ENCODE measurements around the gene ZNF558. TPM values are rescaled to one million over a fixed set of nuclear protein-coding genes. Genes with fewer than 3 reads are reported as not detected.
"Not testable (repeated sequence)": the region's sequence is repeated elsewhere in the genome, so short reads cannot be mapped to it uniquely, and the experiment has no call there.

ZNF558 gene
- total RNA-seq, 1 experiment from 2014 or later: 3.0 TPM

- H3K4me3 Mint-ChIP-seq: no peak overlapping the region
- ChIA-PET POLR2A (no interaction called here), CTCF (no interaction called here)
- TF ChIP-seq TEAD1 (CRISPR knock-in tag; IDR thresholded peaks at IDR 0.05) (no peak), HMGA2 (CRISPR knock-in tag; IDR thresholded peaks at IDR 0.05) (no peak), ZBTB21 (CRISPR knock-in tag; IDR thresholded peaks at IDR 0.05; ENCODE audit: borderline replicate concordance) (no peak)
- ATAC-seq (no peak), DNase-seq (ENCODE audit: low spot score) (no peak)
- H3K27me3 Mint-ChIP-seq (ENCODE audit: low read depth): peaks cover 3% of the 10 kb centered on the region; the same call in 1 of the 2 replicates
- H3K27ac Mint-ChIP-seq: no peak overlapping the region
- peaks cover 34% of the 10 kb centered on the region for H3K36me3 Mint-ChIP-seq
- H3K4me1 Mint-ChIP-seq: no peaks in the 10 kb centered on the region
- H3K9me3 Mint-ChIP-seq: peaks cover 45% of the 10 kb centered on the region
Observed at GRCh38 chr19:8794823-8795222, 37.3 kb downstream of the ZNF558 start.

DNA sequence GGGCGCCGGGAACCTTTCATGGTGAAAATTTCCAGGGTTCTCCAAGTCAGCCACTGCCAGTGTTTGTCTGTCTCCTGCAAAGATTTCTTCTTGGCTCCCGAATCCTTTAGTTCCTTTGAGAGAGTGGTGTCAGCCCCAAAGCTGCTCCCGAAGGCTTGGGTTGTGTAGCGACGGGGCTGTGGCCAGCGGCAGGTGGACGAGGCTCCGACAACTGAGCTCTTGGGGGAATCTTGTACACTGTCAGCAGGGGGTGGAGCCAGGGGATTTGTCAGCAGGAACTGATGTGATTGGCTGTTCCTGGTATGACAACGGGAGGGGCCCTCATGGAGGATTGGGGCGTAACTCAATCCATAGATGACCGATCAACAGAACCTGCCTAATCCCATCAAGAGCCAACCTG is 58.5 kb downstream of the ZNF558 start:
- H3K36me3 Mint-ChIP-seq; H3K9me3 Mint-ChIP-seq; H3K4me3 Mint-ChIP-seq; H3K4me1 Mint-ChIP-seq; ATAC-seq; CTCF ChIA-PET; H3K27ac Mint-ChIP-seq; POLR2A ChIA-PET; DNase-seq (ENCODE audit: low spot score); H3K27me3 Mint-ChIP-seq (ENCODE audit: low read depth): not testable (repeated sequence)

DNA sequence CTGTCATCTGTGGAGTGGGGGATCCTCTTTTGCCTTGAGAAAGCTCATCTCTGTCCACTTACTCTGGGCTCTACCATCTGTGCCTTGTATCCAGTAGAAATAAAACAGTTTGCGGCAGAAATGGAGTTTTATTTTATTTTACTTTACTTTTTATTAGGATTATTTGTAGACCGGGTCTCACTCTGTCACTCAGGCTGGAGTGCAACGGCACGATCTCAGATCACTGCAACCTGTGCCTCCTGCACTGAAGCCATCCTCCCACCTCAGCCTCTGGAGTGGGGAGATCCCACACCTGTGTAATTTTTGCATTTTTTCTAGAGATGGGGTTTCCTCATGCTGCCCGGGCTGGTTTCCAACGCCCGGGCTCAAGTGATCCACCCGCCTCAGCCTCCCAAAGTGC is 62.8 kb downstream of the ZNF558 start:
- H3K4me1 Mint-ChIP-seq; H3K36me3 Mint-ChIP-seq; CTCF ChIA-PET; ATAC-seq; DNase-seq (ENCODE audit: low spot score); H3K9me3 Mint-ChIP-seq; H3K27ac Mint-ChIP-seq; H3K4me3 Mint-ChIP-seq; H3K27me3 Mint-ChIP-seq (ENCODE audit: low read depth); POLR2A ChIA-PET: not testable (repeated sequence)

DNA sequence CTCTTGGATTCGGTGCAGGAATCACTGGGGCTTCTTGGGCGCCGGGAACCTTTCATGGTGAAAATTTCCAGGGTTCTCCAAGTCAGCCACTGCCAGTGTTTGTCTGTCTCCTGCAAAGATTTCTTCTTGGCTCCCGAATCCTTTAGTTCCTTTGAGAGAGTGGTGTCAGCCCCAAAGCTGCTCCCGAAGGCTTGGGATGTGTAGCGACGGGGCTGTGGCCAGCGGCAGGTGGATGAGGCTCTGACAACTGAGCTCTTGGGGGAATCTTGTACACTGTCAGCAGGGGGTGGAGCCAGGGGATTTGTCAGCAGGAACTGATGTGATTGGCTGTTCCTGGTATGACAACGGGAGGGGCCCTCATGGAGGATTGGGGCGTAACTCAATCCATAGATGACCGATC is 64.8 kb downstream of the ZNF558 start:
- DNase-seq (ENCODE audit: low spot score); ATAC-seq; H3K9me3 Mint-ChIP-seq; H3K4me1 Mint-ChIP-seq; H3K27me3 Mint-ChIP-seq (ENCODE audit: low read depth); H3K27ac Mint-ChIP-seq; H3K4me3 Mint-ChIP-seq; POLR2A ChIA-PET; H3K36me3 Mint-ChIP-seq; CTCF ChIA-PET: not testable (repeated sequence)

Other genes with a start within 250 kb of the ZNF558 start
- 11.4 to 16.0 TPM (median 14.8 TPM) in 3 replicates for gene ADAMTS10, start 221.6 kb downstream of the ZNF558 start, total RNA-seq (2021)
- gene NFILZ, start 201.7 kb downstream of the ZNF558 start, total RNA-seq (2021): not detected in 3 replicates
- gene ACTL9, start 133.5 kb downstream of the ZNF558 start, total RNA-seq (2021): not detected in 3 replicates
- not detected in 3 replicates for gene OR2Z1, start 110.7 kb downstream of the ZNF558 start, total RNA-seq (2021)
- not detected in 3 replicates for gene MBD3L1, start 73 bp upstream of the ZNF558 start, total RNA-seq (2021)
- gene MUC16, start 178.1 kb upstream of the ZNF558 start, total RNA-seq (2021): 0.04 to 0.09 TPM (median 0.07 TPM) in 3 replicates